NCI-H2227 treated with DMSO at 0.1 percent for 48 hours (cell line): ENCODE measurements around the gene ARRDC2.
A peak's percentile ranks its signal among the peaks of the same experiment; 100 is the strongest.
"Not testable (repeated sequence)": the region's sequence is repeated elsewhere in the genome, so short reads cannot be mapped to it uniquely, and the experiment has no call there.

Source experiments
- DNase-seq: peaks from one replicate; lab custom pipeline; 2025; lab: John Stamatoyannopoulos, UW

ARRDC2 gene

DNA sequence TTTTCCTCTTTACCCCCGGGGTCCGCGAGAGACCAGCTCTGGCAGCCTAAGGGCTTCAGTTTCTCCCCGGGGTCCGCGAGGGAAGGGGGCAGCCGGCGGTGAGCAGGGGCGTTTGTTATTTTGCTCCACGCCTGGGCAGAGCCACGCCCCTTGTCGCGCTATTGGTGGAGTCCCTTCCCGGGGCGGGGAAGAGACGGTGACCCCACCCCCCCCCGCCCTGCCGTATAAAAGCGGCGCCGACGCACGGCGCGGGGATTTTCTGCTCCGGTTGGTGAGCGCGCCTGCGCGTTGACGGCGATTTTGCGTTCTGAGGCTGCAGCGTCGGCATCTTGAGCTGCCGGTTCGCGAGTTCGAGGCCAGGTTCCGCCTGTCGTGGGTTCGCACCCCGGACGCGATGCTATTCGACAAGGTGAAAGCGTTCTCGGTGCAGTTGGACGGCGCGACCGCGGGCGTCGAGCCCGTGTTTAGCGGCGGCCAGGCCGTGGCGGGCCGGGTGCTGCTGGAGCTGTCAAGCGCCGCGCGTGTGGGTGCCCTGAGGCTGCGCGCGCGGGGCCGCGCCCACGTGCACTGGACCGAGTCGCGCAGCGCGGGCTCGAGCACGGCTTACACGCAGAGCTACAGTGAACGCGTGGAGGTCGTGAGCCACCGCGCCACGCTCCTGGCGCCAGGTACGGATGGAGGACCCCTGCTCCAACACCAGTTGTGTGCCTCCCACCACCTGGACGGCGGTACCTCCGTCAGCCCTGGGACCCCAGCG lies at the start of gene ARRDC2:
Gene ARRDC2, plus strand, starts transcription at position 254 of the 757 bp plus-strand sequence. Its CDS starts 141 bp downstream, at position 395.
- peak; percentile 86 for DNase-seq

DNA sequence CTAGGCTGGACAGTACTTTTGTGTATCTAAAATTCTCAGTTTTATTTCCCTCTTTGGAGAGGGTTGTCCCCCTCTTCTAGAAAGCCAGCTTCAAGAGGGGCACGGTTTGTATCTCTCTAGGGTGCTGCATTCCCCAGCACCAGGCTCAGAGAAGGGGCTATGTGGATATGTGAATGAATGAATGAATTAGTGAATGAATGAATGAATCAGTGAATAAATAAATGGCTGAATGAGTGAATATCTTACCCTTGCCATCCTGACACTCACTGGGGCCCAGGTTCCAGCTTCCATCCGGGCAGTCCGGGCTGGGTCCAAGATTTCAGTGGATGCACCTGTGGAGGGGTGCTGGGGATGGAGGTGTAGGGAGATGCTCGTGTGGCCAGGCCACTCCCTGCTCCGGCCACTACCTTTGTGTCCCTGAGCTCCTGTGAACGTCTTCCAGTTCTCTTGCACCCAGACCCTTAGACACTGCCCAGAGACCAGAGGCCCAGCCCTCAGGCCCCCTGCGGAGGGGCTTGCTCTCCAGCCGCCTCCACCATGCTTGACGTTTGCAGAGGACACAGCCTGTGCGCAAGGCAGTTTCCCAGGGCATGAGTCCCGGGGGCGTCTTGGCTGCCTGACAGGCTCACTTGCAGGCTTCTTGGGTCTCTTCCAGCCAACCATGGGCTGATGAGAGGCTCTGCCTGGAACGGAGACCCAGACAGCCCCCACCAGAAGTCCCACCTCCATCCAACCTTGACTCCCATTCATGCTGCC lies 43.9 kb upstream of the ARRDC2 start:
- no peak for DNase-seq

DNA sequence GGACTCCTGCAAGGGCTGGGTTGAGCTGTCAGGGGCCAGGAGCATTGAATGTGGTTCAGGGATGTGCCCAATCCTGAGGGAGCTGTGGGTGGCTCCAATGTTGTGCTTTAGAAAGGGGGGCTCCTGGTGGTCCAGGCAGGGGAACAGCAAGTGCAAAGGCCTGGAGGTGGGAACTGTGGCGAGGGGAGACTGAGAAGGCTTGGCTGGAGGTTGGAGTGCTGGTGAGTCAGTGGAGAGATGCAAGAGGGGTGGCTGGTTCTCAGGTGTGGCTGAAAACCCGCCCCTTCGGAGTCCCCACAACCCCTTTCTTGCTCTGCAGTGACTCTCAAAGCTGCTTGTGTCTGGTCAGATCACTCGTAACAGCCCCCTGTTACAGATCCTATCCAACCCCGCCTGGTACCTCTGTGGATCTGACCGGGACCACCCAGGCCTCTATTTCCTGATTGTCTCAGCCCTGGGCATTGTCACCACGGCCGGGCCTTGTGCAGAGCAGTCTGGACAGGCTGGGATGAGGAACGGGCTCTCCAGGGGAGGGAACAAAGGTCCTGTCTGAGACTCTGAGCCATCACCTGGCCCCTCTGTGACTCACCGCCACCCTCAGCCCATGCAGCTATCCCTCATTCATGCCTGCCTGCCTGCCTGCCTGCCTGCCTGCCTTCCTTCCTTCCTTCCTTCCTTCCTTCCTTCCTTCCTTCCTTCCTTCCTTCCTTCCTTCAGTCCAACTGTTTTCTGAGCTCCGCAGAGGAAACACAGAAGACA lies 42.4 kb upstream of the ARRDC2 start:
- no peak for DNase-seq

DNA sequence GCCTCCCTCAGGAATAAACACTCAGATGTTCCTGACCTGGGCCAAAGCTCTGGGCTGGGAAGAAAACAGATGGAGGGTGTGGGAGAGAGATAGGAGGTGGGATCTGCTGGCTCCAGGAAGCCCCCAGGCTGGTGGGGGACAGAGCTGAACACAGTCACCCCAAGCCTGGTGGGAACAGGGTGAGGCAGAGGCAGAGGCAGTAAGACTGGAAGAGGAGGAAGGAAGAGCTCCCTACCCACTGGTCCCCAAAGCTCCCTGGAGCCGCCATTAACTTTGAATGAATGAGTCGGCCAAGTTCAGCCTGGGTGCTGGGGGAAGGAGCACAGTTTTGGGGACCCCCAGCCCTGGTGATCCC lies 41.9 kb upstream of the ARRDC2 start:
- no peak for DNase-seq

DNA sequence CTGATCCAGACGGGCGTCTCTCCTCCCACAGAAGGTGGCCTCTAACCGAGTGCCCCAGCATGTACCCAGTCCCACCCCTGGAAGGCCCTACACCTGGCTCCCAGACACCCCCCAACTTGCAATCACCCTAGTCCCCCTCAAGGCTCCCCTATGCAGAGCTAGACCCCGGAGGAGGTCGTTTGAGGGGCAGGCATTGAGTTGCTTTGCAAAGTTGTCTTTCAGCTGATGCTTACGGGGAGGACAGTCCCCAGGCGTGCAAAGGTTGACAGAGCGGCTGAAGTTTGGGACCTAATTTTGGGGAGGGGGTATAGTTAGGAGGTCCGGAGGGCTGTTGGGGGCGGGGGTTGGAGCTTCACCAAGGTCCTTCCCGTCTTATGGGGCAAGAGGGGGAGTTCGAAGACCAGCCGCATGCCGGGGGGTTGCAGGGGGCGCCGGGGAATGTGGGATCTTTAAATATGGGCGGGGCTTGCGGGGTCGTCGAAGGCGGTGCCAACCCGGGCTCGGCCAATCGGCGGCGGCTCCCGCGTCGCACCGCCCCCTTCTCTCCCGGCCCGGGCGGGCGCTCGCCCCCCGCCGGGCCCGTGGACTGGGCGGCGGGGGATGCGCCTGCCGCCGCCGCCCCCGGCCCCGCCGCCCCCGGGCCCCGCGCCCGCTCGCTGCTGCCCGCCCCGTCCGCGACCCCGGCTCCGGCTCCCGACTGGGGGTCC lies 41.3 kb upstream of the ARRDC2 start, which contains the start of gene KCNN1:
Gene KCNN1, plus strand, starts transcription at position 558 of the 707 bp plus-strand sequence. CDS start 6,782 bp downstream, outside the sequence.
- DNase-seq, result no peak

DNA sequence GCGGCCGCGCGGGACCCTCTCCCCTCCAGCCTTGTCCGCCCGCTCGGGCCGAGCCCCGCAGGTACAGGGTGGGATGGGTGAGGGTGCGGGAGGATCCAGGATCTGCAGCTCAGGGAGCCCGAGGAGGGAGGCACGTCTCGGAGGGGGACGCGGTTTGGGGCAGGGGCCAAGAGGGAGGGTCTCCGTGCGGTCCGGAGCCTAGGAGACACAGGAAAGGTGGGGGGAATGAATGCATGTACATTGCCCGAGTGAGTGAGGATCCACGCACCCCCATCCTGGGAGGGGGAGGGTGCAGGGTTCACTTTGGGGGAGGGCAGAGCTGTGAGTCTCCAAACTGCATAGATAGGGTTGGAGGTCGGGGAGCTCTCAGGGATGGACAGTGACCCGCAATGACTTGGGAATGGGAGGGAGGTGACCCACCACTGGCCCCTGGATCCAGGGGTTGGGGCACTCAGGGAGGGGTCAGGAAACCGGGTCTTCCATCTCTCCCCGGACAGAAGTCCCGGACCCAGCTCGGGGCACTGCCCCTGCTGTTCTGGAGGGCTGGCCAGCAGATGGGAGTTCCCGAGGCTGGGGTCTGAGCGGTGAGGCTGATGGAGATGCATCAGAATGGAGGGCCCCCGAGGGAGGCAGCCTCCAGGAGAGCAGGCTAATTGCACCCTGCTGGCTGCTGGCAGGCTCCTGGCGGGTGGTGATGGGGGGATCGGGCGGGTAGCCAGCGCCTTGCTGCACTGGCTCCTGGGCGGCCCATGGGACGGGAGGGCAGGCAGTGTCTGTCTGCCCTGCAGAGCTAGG lies 40.5 kb upstream of the ARRDC2 start:
- no peak for DNase-seq

DNA sequence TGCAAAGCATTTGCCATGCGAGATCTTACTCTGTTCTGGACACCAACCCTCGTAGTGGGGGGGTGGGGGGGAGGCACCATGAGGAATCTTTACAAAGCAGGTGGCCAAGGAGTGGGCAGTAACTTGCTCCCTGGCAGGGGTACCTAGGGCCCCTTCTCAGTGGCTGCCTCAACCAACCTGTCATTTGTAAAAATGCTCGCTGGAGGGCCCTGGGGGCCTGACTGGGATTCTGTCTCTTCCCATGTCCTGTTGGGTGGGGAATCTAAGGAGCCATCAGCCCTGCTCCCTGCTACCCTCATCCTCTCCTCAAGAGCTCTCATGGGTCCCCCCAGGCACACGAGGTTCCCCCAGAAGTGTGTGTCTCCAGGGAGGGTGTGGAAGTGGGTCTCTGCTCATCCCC lies 39.6 kb upstream of the ARRDC2 start:
- no peak for DNase-seq

DNA sequence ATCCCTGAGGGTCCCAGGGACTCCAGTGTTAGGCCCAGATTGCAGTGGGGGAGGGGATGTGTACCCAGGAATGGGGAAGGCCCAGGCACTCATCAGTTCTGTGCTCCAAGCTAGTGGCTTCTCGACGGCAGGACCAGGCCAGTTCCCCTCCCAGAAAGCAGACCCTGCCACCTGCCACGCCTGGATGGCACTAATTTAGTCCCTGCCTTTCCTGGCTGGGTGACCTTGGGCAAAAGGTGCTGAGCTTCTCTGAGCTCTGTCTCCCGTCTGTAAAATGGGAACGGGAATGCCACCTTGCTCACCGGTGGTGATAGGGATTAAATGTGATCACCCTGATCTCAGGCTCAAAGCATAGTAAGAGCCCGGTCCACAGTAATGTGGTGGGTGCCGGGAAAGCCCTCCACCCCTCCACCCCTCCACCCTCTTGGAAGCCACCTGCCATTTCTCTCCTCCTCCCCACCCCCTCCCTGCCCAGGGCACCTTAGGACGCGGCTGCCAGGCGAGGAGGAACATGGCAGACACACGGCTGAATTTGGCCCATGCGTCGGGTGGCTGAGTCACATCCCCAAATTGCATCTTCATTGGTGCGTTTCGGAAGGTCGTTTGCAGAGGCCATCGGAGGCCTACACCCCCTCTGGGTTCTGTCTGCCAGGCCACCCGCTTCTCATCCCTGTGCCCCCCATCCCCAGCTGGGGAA lies 38.7 kb upstream of the ARRDC2 start:
- no peak for DNase-seq

DNA sequence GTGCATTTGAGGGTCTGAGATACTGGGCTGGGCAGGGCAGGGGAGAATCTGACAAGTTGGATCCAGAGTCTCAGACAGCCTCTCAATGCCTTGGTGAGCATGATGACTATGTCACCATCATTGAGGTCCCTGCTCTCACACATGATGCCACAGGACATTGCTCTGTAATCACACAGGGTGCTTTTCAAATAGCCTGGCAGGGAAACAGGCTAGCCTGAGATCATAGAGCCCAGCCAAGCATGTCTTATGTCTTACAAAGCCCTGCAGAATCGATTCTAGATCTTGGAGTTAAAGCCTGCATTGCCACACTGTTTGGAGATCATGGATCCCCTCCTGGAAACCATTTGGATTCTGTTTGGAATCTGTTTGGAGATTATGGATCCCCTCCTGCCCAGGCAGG lies 35.7 kb upstream of the ARRDC2 start:
- DNase-seq, result no peak

DNA sequence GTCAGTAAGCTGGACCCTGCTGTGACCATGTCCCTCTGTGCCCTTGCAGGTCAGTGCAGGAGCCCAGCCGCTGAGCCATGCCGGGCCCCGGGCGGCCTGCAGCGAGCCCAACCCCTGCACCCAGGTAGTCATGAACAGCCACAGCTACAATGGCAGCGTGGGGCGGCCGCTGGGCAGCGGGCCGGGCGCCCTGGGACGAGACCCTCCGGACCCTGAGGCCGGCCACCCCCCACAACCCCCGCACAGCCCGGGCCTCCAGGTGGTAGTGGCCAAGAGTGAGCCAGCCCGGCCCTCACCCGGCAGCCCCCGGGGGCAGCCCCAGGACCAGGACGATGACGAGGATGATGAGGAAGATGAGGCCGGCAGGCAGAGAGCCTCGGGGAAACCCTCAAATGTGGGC lies 34.2 kb upstream of the ARRDC2 start:
- DNase-seq, result no peak

DNA sequence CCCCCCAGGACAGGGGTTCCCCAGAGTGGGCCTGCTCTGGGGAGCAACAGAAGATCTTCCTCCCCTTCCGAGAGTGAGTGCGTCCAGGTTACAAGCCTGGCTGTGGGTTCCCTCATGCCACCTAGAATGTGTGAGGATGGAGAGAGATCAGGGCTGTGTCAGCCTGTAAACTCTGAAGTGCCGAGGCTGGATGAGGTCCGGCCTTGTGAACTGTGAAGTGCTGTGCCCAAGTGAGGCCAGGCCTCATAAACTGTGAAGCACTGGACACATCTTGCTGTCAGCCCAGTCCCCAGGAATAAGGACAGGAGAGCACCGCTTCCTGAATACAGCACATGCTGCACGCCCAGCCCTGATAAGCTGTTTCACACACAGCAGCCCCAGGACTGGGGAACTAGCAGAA lies 33.4 kb upstream of the ARRDC2 start:
- no peak for DNase-seq

DNA sequence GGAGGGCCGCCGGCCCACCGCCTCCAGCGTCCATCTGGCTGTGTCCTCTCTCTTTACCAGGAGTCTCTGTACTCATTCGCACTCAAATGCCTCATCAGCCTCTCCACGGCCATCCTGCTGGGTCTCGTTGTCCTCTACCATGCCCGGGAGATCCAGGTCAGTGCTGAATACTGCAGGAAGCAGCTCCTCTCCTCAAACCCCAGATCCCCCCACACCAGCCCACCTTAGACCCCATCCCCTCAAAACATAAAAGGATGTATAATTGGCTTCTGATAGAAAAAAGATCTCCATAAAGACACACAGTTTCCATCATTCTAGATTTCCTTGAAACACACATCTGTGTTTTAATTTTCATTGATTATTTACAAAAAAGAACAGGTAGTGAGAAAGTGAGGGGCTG lies 32.9 kb upstream of the ARRDC2 start:
- no peak for DNase-seq

DNA sequence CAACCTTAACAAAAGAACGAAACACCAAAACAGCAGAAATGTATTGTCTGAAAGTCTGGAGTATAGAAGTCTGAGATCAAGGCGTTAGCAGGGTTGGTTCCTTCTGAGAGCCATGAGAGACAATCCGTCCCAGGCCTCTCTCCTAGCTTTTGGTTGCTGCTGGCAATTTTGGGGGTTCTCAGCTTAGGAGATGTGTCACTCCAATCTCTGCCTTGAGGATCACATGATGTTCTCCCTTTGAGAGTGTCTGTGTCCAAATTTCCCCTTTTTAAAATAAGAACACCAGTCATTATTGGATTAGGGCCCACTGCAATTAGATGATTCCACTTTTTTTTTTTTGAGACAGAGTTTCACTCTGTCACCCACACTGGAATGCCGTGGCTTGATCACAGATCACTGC lies 30.9 kb upstream of the ARRDC2 start:
- no peak for DNase-seq

DNA sequence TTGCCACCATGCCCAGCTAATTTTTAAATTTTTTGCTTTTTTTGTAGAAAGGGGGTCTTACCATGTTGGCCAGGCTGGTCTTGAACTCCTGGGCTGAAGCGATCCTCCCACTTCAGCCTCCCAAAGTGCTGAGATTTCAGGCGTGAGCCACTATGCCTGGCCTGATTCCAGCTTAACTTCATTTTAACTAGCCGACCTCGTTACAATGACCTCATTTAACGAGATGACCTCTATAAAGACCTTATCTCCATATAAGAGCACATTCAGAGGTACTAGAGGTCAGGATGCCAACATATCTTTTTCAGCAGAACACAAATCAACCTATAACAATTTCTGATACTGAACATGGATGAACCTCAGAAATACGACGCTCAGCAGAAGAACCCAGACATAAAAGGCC lies 30.5 kb upstream of the ARRDC2 start:
- DNase-seq, result no peak

DNA sequence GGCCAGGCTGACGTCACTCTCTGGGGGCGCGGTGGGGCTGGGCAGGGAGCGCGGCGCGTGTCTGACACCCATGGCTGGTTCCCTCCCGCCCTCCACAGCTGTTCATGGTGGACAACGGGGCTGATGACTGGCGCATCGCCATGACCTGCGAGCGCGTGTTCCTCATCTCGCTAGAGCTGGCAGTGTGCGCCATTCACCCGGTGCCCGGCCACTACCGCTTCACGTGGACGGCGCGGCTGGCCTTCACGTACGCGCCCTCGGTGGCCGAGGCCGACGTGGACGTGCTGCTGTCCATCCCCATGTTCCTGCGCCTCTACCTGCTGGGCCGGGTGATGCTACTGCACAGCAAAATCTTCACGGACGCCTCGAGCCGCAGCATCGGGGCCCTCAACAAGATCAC lies 26.4 kb upstream of the ARRDC2 start:
- DNase-seq, result no peak

DNA sequence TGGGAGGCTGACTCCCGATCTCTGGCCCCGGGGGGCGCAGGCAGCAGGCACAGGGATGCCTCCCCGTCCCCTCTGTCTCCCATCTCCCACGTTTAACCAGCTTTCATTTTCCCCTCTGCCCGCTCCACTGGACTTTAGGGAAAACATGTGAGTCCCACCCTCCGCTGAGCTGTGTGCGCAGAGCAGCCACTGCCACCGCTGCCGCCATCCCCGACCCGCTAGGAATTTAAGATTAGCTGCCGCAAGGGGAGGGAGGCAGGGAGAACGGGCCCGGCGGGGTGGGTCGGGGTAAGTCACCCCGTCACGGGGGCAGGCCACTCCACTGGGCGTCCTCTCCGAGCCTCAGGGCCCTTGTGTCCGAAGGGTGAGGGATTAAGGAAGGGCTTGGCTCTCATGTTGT lies 25.5 kb upstream of the ARRDC2 start:
- no peak for DNase-seq

DNA sequence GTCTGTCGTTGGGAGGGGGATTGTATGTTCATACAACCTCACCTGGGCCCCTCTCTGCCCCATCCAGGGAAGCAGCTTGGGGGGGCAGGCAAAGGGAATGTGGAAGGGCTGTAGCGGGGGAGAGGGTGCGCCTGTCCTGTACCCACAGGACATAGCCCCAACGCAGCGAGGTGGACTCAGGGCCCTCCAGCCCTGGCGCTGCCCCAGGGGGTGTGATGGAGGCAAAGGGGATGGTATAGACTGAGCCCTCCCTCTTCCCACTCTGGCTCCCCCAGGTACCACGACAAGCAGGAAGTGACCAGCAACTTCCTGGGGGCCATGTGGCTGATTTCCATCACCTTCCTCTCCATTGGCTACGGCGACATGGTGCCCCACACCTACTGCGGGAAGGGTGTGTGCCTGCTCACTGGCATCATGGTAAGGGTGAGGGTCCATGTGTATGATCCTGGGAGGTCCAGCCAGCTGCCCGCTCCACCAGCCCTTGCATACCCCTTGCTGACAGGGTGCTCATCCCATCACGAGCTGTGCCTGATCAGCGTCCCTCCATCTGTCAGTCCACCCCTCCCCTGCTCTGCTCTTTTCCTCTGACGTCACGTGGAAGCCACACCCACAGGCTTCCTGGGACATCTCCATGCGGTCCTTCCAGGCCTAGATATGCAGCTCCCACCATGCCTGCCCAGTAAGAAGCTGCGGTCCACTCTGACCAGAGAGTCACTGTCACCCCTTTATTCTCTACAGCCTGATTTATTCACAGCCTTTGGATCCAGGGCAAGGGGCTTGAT lies 22.7 kb upstream of the ARRDC2 start:
- no peak for DNase-seq

DNA sequence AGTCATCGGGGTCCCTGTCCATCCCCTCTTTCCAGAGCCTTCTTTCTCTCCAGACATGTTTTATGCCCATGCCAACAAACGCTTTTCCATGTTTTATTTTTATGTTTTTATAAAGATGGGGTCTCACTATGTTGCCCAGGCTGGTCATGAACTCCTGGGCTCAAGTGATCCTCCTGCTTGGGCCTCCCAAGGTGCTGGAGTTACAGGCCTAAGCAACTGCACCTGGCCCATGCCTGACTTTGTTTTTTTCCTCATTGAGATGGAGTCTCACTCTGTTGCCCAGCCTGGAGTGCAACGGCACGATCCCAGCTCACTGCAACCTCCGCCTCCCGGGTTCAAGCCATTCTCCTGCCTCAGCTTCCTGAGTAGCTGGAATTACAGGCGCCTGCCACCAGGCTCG lies 21.4 kb upstream of the ARRDC2 start:
- not testable (repeated sequence) for DNase-seq

DNA sequence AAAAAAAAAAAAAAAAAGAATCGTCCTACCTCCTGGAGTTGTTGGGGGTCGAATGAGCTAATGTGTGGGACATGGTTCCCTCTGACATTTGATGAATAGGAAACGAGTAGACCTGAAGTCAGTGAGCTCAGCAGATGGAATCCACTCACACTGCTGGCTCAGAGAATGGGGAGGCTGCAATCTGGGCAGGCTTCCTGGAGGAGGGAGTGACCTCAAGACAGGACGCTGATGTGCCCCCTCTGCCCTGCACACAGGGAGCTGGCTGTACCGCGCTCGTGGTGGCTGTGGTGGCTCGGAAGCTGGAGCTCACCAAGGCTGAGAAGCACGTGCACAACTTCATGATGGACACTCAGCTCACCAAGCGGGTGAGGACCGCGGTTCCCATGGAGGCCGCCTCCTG lies 19.8 kb upstream of the ARRDC2 start:
- DNase-seq, result no peak
